Measurements from ENCODE around the gene RYR1.
"Not testable (repeated sequence)": the region's sequence is repeated elsewhere in the genome, so short reads cannot be mapped to it uniquely, and the experiment has no call there.

RYR1 gene

GRCh38 chr19:38464421-38465082 lies 31.1 kb downstream of the RYR1 start:
- DNase-seq, result no peak

- no peak for DNase-seq
Measured at GRCh38 chr19:38466050-38466449, 32.6 kb downstream of the RYR1 start.

GRCh38 chr19:38467541-38468525 lies 34.3 kb downstream of the RYR1 start:
- no peak for DNase-seq

DNA sequence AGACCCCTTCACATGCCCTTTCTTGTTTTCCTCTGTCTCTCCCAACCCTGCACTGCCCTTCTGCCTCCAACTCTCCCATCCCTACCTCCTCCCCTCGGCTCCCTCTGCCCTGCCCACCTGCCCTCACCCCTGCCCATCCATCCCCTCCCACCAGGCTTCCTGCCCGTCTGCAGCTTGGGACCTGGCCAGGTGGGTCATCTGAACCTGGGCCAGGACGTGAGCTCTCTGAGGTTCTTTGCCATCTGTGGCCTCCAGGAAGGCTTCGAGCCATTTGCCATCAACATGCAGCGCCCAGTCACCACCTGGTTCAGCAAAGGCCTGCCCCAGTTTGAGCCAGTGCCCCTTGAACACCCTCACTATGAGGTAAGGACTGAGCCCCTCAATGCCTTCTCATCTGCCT lies 35.7 kb downstream of the RYR1 start:
- no peak for DNase-seq

GRCh38 chr19:38470788-38471480 lies 37.4 kb downstream of the RYR1 start:
- DNase-seq, result no peak

DNA sequence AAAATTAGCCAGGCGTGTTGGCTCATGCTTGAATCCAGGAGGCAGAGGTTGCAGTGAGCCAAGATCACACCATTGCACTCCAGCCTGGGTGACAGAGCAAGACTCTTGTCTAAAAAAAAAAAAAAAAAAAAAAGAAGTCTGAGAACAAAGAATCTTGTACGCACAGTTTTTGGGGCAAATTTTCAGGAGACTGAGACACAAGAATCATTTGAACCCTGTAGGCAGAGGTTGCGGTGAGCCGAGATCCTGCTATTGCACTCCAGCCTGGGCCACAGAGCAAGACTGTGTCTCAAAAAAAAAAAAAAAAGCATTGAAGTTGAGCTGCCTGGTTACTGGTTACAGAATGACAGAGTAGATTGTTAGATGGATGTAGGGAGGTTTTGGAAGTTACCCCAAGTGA lies 39.2 kb downstream of the RYR1 start:
- DNase-seq, result not testable (repeated sequence)

DNA sequence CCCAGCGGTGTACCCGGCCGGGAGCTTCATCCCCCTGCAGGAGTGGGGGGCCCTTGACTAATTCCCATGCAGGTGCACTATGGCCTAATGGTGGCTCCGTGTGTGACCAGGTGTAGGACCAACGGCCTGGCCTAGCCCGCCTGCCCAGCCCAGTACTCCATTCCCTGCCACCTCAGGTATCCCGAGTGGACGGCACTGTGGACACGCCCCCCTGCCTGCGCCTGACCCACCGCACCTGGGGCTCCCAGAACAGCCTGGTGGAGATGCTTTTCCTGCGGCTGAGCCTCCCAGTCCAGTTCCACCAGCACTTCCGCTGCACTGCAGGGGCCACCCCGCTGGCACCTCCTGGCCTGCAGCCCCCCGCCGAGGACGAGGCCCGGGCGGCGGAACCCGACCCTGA lies 39.7 kb downstream of the RYR1 start:
- no peak for DNase-seq

DNA sequence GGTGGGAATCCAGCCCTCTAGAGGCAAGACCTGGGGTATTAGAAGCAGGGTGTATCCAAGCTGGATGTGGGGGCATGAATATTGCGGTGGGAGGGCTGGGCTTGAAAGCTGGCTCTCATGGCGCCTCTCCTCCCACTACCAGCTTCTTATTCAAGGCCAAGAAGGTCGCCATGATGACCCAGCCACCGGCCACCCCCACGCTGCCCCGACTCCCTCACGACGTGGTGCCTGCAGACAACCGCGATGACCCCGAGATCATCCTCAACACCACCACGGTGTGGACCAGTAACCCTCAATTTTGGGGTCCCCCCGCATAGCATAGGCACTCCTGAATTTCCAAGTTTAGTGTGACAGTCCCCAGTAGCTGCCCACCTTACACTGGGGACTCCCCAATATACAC lies 41.7 kb downstream of the RYR1 start:
- no peak for DNase-seq

DNA sequence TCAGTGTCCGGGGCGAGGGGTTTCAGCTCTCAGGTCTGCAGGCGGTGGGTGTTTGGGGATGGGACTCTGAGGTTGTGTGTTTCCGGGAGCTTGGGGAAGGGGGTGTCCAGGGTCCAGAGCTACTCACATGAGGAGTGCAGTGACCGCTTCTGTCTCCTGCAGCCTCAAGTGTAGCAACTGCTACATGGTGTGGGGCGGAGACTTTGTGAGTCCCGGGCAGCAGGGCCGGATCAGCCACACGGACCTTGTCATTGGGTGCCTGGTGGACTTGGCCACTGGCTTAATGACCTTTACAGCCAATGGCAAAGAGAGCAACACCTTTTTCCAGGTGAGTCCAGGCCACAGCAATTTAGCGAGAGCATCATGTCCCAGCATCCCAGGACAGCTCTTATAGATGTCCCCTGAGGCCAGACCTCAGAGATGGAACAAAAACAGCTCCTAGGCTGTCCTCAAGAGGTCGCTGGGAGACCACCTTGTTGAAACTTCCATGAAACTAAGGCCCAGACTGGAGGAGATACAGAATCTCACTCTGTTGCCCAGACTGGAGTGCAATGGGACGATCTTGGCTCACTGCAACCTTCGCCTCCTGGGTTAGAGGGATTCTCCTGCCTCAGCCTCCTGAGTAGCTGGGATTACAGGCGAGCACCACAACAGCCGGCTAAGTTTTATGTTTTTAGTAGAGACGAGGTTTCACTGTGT lies 44.9 kb downstream of the RYR1 start:
- DNase-seq, result peak; percentile 37 to 41

- DNase-seq, result no peak
Measured at GRCh38 chr19:38482496-38482895, 49.0 kb downstream of the RYR1 start.

DNA sequence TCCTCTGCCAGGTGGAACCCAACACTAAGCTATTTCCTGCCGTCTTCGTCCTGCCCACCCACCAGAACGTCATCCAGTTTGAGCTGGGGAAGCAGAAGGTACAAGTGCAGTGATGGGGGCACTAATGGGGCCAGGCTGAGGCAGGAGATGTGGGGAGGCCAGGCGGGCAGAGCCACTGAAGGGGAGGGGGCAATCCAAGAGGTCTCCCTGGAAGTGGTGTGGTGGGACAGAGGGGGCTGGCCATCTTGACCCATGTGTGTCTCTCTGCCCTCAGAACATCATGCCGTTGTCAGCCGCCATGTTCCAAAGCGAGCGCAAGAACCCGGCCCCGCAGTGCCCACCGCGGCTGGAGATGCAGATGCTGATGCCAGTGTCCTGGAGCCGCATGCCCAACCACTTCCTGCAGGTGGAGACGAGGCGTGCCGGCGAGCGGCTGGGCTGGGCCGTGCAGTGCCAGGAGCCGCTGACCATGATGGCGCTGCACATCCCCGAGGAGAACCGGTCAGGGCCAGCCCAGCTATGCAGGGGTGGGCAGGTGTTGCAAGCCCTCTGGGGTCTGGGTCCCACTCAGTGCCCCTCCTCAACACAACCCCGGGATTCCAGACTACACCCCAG lies 49.6 kb downstream of the RYR1 start:
- no peak for DNase-seq

DNA sequence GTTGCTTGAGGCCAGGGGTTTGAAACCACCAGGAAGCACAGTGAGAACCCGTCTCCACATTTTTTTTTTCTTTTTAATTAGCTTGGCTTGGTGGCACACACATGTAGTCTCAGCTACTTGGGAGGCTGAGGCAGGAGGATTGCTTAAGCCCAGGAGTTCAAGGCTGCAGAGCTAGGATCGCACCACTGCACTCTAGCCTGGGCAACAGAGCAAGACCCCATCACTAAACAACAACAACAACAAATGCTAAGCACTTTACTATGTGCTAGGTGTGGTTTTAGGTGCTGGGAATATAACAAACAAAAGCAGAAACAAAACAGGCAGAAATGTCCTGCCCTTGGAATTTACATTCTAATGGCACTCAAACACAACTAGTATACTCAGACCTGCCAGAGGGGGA lies 51.3 kb downstream of the RYR1 start:
- no peak for DNase-seq

DNA sequence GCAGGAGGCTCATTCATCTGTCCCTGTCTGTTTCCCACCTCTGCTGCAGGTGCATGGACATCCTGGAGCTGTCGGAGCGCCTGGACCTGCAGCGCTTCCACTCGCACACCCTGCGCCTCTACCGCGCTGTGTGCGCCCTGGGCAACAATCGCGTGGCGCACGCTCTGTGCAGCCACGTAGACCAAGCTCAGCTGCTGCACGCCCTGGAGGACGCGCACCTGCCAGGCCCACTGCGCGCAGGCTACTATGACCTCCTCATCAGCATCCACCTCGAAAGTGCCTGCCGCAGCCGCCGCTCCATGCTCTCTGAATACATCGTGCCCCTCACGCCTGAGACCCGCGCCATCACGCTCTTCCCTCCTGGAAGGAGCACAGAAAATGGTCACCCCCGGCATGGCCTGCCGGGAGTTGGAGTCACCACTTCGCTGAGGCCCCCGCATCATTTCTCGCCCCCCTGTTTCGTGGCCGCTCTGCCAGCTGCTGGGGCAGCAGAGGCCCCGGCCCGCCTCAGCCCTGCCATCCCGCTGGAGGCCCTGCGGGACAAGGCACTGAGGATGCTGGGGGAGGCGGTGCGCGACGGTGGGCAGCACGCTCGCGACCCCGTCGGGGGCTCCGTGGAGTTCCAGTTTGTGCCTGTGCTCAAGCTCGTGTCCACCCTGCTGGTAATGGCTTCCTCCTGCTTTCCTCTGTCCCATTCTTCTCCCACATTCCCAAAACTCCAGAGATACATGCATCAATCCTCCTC lies 52.2 kb downstream of the RYR1 start:
- DNase-seq, result no peak

- DNase-seq, result no peak
Measured at GRCh38 chr19:38486731-38487336, 53.3 kb downstream of the RYR1 start.

- no peak for DNase-seq
Measured at GRCh38 chr19:38488096-38488495, 54.6 kb downstream of the RYR1 start.

DNA sequence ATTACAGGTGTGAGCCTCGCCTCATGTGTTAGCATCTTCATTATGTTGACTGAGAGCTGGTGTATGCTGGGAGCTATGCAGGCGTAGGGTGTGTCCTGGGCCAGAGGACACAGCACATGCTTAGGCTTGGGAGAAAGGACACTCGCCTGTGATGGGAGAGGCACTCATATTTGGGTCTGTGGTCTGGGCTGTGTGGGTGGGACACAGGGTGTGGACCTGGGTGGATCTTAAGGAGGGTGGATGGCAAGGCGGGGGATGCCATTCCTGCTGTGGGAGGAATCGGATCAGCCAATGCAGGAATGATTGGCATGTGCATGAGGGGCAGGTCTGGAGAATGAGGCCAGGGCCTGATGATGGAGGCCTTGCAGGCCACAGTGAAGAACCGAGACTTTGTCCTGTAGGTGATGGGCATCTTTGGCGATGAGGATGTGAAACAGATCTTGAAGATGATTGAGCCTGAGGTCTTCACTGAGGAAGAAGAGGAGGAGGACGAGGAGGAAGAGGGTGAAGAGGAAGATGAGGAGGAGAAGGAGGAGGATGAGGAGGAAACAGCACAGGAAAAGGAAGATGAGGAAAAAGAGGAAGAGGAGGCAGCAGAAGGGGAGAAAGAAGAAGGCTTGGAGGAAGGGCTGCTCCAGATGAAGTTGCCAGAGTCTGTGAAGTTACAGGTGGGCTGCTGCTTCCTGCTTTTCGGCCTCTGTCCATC lies 55.4 kb downstream of the RYR1 start:
- no peak for DNase-seq

GRCh38 chr19:38490861-38491260 lies 57.4 kb downstream of the RYR1 start:
- DNase-seq, result no peak

GRCh38 chr19:38492181-38492813 lies 58.8 kb downstream of the RYR1 start:
- DNase-seq, result no peak

DNA sequence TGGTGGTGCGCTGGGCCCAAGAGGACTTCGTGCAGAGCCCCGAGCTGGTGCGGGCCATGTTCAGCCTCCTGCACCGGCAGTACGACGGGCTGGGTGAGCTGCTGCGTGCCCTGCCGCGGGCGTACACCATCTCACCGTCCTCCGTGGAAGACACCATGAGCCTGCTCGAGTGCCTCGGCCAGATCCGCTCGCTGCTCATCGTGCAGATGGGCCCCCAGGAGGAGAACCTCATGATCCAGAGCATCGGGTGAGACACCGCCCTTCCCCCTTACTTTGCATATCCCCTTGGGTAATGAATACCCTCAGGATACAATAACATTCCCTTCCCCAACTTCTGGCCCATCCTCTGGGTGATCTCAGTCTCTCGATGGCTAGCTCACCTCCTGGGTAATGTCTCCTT lies 60.9 kb downstream of the RYR1 start:
- no peak for DNase-seq

GRCh38 chr19:38495375-38495774 lies 61.9 kb downstream of the RYR1 start:
- DNase-seq, result not testable (repeated sequence)

All from Kasumi-1 (cell line).